HG03342 (cell line): ENCODE data around the gene SHMT1.
"Not testable (repeated sequence)": the region's sequence is repeated elsewhere in the genome, so short reads cannot be mapped to it uniquely, and the experiment has no call there.

Experiments
- ATAC-seq: cut with Tn5 transposase; IDR thresholded peaks from one replicate; pipeline ENCODE4 v1.9.1; 2021; ENCODE audit warnings: mild to moderate bottlenecking, moderate library complexity; ENCODE audit not compliant: unreplicated experiment

The SHMT1 gene

GRCh38 chr17:18378614-18379013, 15.3 kb upstream of the SHMT1 start:
- not testable (repeated sequence) for ATAC-seq

DNA sequence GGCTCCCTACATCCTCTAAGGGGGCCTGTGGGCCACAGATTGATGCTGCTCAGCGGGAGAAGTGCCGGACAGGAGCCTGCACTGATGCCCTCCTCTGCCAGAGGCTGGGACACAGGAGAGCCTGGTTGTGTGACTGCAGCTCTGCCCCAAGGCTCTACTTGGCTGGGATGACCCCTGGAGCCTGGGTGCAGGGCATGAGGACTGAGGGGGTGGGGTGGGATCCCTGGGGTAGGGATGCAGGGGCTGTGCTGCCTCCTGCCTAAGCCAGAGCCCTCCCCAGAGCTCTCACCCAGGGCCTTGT, 14.8 kb upstream of the SHMT1 start:
- ATAC-seq = no peak

- no peak for ATAC-seq
Measured at GRCh38 chr17:18377437-18378204, 14.3 kb upstream of the SHMT1 start, which contains the start of gene EVPLL. EVPLL (plus strand) TSS chr17:18377778; CDS start chr17:18380938, 3,160 bp downstream.

DNA sequence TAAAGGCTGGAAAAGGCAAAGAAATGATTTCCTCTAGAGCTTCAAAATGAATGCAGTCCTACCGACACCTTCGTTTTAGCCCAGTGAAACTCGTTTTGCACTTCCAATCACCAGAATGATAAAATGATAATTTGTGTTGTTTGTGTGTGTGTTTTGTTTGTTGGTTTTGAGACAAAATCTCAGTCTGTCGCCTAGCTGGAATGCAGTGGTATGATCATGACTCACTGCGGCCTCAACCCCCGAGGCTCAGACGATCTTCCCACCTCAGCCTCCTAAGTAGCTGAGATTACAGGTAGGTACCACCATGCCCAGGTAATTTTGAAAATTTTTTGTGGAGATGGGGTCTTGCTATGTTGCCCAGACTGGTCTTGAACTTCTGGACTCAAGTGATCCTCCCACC, 10.9 kb upstream of the SHMT1 start:
- ATAC-seq = no peak

- ATAC-seq = not testable (repeated sequence)
Measured at GRCh38 chr17:18373181-18373580, 9.8 kb upstream of the SHMT1 start.

DNA sequence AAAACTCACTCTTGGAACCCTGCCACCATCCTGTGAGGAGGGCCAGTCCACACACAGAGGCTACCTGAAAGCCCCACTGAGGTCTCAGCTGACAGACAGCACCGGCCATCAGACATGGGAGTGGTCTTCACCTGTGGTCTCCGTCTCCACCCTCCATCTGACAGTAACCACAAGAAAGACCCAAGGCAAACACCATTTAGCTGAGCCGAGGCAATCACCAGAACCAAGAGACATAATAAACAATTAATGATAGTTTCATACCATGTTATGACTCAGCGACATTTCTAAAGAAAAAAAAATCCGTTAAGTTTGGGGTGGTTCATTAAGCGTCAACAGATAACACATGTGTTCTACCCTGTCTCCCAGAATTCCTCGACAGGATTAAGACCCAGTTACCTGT, 8.1 kb upstream of the SHMT1 start:
- ATAC-seq = no peak

- no peak for ATAC-seq
Measured at GRCh38 chr17:18370761-18371160, 7.4 kb upstream of the SHMT1 start.

DNA sequence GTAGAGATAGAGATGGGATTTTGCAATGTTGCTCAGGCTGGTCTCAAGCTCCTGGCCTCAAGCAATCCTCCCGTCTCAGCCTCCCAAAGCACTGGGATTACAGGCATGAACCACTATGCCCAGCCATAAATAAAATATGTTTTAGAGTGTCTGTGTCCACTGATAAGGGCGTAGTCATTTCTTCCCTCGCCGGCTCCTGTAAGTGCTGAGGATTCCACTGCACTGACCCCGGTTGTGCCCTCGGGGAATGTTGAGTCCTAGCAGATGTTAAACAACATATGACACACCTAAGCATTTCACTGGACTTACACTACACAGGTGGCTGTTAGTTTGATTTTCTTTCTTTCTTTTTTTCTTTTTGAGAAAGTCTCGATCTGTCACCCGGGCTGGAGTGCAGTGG, 5.6 kb upstream of the SHMT1 start:
- no peak for ATAC-seq

GRCh38 chr17:18364166-18364565, 816 bp upstream of the SHMT1 start:
- no peak for ATAC-seq

DNA sequence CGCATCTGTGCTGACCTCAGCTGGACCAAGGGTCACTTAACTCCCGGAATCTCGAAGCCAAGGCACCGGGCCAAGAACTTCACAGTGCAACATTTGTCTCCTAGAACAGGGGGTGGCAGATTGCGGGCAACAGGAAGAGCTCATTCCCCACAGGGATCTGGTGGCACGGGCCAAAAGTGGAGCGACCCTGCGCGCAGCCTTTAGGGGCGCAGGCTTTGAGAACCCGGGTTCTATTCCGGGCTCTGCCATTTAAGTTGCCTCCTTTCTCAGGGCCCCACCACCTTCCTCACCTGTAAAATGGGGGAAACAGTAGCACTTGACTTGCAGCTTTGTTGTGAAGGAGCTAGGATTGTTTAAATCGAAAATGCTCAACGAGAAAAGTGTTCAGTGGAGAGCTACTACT, 651 bp downstream of the SHMT1 start:
- ATAC-seq = no peak

DNA sequence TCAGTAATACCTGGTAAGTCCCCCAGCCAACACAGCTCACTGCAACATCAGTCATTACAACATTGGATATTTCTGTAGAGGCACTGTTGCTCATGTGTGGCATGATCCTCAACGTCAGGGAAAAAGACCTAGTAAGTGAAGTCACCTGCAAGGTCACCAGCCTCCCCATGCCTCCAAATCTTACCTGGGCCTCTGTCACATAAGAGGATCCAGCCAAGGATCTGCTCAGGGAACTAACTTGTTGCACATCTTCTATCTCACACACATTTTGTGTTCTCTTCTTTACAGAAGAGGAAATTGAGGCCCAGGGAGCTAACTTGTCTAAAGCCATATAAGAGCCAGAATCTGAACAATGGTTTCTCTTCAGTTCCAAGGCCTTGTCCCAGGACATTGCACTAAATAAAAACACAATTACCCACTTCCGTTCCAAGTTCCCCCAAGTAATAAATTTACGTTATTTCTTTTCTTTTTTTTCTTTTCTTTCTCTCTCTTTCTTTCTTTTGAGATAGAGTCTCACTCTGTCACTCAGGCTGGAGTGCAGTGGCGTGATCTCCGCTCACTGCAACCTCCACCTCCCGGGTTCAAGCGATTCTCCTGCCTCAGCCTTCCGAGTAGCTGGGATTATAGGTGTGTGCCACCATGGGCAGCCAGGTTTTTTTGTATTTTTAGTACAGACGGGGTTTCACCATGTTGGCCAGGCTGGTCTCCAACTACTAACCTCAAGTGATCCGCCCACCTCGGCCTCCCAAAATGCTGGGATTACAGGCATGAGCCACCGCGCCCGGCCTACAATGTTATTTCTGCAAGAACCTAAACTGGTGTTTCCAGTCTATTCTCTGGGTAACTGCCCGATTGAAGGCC, 1.3 kb downstream of the SHMT1 start:
- no peak for ATAC-seq

GRCh38 chr17:18360518-18360917, 2.8 kb downstream of the SHMT1 start:
- ATAC-seq = no peak

- no peak for ATAC-seq
Measured at GRCh38 chr17:18356624-18357023, 6.7 kb downstream of the SHMT1 start.

DNA sequence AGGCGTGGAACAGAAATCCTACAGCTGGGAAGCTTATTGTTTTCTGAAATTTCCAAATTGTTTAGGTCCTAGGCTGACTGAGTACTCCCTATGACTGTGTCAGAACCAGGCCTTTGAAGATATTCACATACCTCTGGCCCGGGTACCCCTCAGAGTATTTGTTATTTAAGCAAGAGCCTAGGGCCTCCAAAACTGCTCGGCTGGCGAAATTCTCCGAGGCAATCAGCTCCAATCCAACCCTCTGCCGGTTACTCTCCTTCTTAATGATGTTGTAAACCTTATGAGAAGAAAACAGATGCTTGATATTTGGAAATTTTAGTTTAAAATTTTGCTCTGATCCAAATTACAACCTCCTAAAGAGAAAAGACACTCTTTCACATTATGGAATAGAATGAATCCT, 9.8 kb downstream of the SHMT1 start:
- ATAC-seq = no peak

GRCh38 chr17:18344021-18344420, 19.3 kb downstream of the SHMT1 start:
- no peak for ATAC-seq

DNA sequence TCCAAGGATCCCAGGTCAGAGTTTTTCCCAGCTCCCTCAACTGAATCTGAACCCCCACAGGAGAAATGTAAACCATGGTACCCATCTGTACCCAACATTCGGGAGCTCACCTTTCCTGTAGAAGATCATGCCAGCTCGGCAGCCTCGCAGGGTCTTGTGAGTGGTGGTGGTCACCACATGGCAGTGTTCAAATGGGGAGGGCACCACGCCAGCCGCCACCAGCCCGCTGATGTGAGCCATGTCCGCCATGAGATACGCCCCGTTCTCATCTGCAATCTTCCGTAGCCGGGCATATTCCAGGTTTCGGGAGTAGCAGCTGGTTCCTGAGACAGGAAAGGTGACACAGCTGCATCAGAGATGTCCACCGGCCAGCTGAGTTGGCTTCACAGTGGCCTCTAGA, 23.4 kb downstream of the SHMT1 start:
- ATAC-seq = no peak

DNA sequence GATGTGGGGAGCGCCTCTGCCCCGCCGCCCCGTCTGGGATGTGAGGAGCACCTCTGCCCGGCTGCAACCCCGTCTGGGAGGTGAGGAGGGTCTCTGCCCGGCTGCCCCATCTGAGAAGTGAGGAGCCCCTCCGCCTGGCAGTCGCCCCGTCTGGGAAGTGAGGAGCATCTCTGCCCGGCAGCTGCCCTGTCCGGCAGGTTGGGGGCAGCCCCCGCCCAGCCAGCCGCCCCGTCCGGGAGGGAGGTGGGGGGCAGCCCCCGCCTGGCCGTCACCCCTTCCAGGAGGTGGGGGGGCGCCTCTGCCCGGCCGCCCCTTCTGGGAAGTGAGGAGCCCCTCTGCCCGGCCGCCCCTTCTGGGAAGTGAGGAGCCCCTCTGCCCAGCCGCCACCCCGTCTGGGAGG, 25.2 kb downstream of the SHMT1 start:
- not testable (repeated sequence) for ATAC-seq

- no peak for ATAC-seq
Measured at GRCh38 chr17:18332909-18333489, 30.4 kb downstream of the SHMT1 start.

GRCh38 chr17:18331879-18332278, 31.5 kb downstream of the SHMT1 start:
- no peak for ATAC-seq

GRCh38 chr17:18328643-18329204, 34.6 kb downstream of the SHMT1 start:
- no peak for ATAC-seq

- no peak for ATAC-seq
Measured at GRCh38 chr17:18327556-18327955, 35.8 kb downstream of the SHMT1 start.

GRCh38 chr17:18327093-18327492, 36.3 kb downstream of the SHMT1 start:
- ATAC-seq = no peak
